Left ventricle myocardium inferior (tissue), 1 donor: ENCODE data around the gene CXXC5. TPM values are rescaled to one million over a fixed set of nuclear protein-coding genes. Genes with fewer than 3 reads are reported as not detected.

Experiments used
- DNase-seq: peaks from one replicate; pipeline ENCODE4 v3.0.0-alpha.2; 2020
- H3K27ac ChIP-seq: fragments of 200-600 bp; replicated peaks from 2 replicates; pipeline ENCODE4 v1.8.0; 2021
- H3K27me3 ChIP-seq: fragments of 200-600 bp; 2 replicates; pipeline ENCODE4 v1.8.0; 2021; ENCODE audit warnings: low read depth
- H3K36me3 ChIP-seq: fragments of 200-600 bp; 2 replicates; pipeline ENCODE4 v1.8.0; 2021
- H3K4me1 ChIP-seq: fragments of 200-600 bp; 2 replicates; pipeline ENCODE4 v1.8.0; 2021
- H3K4me3 ChIP-seq: fragments of 200-600 bp; 2 replicates; pipeline ENCODE4 v1.8.0; 2021; ENCODE audit warnings: mild to moderate bottlenecking, moderate library complexity
- H3K9me3 ChIP-seq: fragments of 200-600 bp; replicated peaks from 2 replicates; pipeline ENCODE4 v1.8.0; 2021
- CTCF ChIP-seq: fragments of 200-600 bp; IDR thresholded peaks from 2 replicates; pipeline ENCODE4 v1.8.0; 2021; ENCODE audit warnings: antibody characterized with exemption, mild to moderate bottlenecking, borderline replicate concordance
- intact Hi-C: fragments of 100-400 bp; cut with micrococcal nuclease; formaldehyde crosslinking; loops from one replicate; pipeline ENCODE4 v1.11.0; 2022
- total RNA-seq: library from RNA; stranded (reverse); fragmentation: NEBNext Ultra II Directional; extraction: Animal tissue kit (Norgen Biotek cat#: 25700); gene quantifications from one replicate; pipeline ENCODE4 v1.2.1, GENCODE V29; 2021
- donor health status: DM: no; HTN: yes; CAD: no; lungs with severe emphysema.

Gene CXXC5
- total RNA-seq, 1 donor from 2014 or later, result 56.9 TPM

GRCh38 chr5:139685886-139686285 lies 37.7 kb downstream of the CXXC5 start:
- no peak overlapping the region for H3K4me3 ChIP-seq
- no peak for DNase-seq
- H3K4me1 ChIP-seq, result peaks cover 73% of the 10 kb centered on the region
- H3K9me3 ChIP-seq, result no peaks in the 10 kb centered on the region
- intact Hi-C loops, result no loop called here
- H3K27me3 ChIP-seq, result no peaks in the 10 kb centered on the region
- peak overlapping the region; percentile 85 for H3K27ac ChIP-seq
- H3K36me3 ChIP-seq, result peaks cover 32% of the 10 kb centered on the region
- TF ChIP-seq CTCF, result no peak

GRCh38 chr5:139686356-139686705 lies 38.2 kb downstream of the CXXC5 start:
- Histone ChIP-seq H3K27ac (peak overlapping the region; percentile 85), H3K4me3 (no peak overlapping the region)
- TF ChIP-seq CTCF, result no peak

GRCh38 chr5:139686706-139687441 lies 38.7 kb downstream of the CXXC5 start:
- Histone ChIP-seq H3K27ac (peak overlapping the region; percentile 85), H3K9me3 (no peaks in the 10 kb centered on the region), H3K4me1 (peaks cover 78% of the 10 kb centered on the region), H3K36me3 (peaks cover 22% of the 10 kb centered on the region), H3K4me3 (no peak overlapping the region), H3K27me3 (no peaks in the 10 kb centered on the region)
- intact Hi-C loops, result no loop called here
- TF ChIP-seq CTCF, result no peak
- no peak for DNase-seq

More at GRCh38 chr5:139686356-139686705, 38.2 kb downstream of the CXXC5 start:
- peaks cover 78% of the 10 kb centered on the region for H3K4me1 ChIP-seq
- intact Hi-C loops, result no loop called here
- H3K36me3 ChIP-seq, result peaks cover 28% of the 10 kb centered on the region
- no peaks in the 10 kb centered on the region for H3K9me3 ChIP-seq
- H3K27me3 ChIP-seq, result no peaks in the 10 kb centered on the region
- DNase-seq, result no peak

- Histone ChIP-seq H3K4me3 (no peak overlapping the region), H3K27ac (peak overlapping the region; percentile 85), H3K27me3 (no peaks in the 10 kb centered on the region), H3K36me3 (peaks cover 17% of the 10 kb centered on the region), H3K9me3 (no peaks in the 10 kb centered on the region), H3K4me1 (peaks cover 79% of the 10 kb centered on the region)
- DNase-seq, result no peak
- intact Hi-C loops, result no loop called here
- no peak for TF ChIP-seq CTCF
Measured at GRCh38 chr5:139687656-139688055, 39.5 kb downstream of the CXXC5 start.

GRCh38 chr5:139688088-139688702 lies 40.0 kb downstream of the CXXC5 start:
- H3K27me3 ChIP-seq, result no peaks in the 10 kb centered on the region
- H3K27ac ChIP-seq, result peak overlapping the region; percentile 85
- peaks cover 12% of the 10 kb centered on the region for H3K36me3 ChIP-seq
- no peak for TF ChIP-seq CTCF
- H3K9me3 ChIP-seq, result no peaks in the 10 kb centered on the region
- intact Hi-C loops, result no loop called here
- H3K4me3 ChIP-seq, result no peak overlapping the region
- DNase-seq, result no peak
- peaks cover 84% of the 10 kb centered on the region for H3K4me1 ChIP-seq
